SKM-1 treated with dmso at 0.1 percent for 144 hours (cell line): ENCODE measurements around the gene DENND1A.
"Not testable (repeated sequence)": the region's sequence is repeated elsewhere in the genome, so short reads cannot be mapped to it uniquely, and the experiment has no call there.

ENCODE experiments used
- DNase-seq: peaks from one replicate; lab custom pipeline; 2025; ENCODE audit not compliant: unreplicated experiment; lab: John Stamatoyannopoulos, UW

The DENND1A gene

DNA sequence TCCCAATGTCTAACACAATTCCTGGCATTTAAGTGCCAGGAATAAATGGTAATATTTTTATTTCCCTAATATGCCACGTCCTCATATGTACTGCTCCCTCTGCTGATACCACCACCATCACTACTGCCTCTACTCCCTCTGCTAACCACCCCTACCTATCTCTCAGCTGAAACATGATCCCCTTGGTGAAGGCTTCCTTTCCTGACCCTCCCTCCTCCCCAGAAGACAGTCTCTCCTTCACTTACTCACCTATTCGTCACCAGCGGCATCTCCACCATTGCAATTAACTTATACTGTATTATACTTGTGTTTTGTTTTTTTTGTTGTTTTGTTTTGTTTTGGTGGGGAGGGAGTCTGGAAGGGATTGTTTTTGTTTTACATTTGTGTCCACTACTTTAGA, 4.8 kb downstream of the DENND1A start:
- DNase-seq: no peak

GRCh38 chr9:123924727-123925126, 5.2 kb downstream of the DENND1A start:
- no peak for DNase-seq

DNA sequence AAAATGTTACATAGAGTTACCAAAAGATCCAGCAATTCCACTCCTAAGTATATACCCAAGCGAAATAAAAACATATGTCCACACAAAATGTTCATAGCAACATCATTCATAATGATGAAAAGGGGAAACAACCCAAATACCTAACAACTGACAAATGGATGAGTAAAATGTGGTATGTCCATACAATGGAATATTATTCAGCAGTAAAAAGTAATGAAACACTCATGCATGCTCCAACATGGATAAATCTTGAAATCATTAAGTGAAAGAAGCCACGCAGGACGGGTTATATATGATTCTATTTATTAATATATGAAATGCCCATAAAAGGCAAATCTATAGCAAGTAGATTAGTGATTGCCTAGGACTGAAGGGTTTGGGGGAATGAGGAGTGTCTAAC, 6.0 kb downstream of the DENND1A start:
- no peak for DNase-seq

GRCh38 chr9:123923377-123923776, 6.5 kb downstream of the DENND1A start:
- DNase-seq: no peak

- DNase-seq: no peak
These were observed 7.0 kb downstream of the DENND1A start for GRCh38 chr9:123922911-123923310.

DNA sequence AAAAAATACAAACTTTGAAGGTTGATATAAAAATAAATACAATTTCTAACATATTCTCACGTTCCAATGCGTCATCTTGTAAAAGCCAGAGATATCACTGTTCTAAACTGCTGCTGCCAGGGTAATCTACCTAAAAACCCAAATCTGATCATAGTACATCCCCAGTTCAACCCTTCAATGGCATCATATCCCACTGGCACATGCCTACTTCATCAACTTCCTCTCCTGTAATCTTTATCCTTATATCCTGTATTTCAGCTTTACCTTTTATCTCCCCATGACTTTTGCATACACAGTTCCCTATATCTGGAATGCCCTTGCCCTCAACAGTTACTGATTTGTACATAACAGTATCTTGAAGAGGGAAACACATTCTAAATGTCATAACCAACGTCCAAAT, 7.5 kb downstream of the DENND1A start:
- DNase-seq: no peak

DNA sequence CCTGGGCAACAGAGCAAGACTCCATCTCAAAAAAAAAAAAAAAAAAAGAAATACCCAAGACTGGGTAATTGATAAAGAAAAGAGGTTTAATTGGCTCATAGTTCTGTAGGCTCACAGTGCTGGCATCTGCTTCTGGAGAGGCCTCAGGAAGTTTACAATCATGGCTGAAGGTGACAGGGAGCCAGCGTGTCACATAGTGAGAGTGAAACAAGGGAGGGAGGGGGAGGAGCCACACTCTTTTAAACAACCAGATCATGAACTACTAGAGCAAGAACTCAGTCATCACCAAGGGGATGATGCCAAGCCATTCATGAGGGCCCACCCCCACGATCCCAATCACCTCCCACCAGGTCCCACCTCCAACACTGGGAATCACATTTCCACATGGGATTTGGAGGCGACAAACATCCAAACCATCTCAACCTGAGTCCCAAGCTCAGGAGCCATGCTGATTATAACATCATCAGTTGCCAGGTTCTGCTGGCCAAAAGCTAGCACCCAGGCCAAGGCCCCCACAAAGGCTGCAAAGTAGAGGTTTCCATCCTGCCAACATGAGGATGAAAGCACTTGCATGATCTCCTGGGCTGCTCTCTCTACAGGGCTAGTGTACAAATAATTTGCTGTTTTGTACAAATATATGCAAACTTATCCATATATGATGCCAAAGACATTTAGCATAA, 15.3 kb downstream of the DENND1A start:
- DNase-seq: no peak

- DNase-seq: no peak
These were observed 17.6 kb downstream of the DENND1A start for GRCh38 chr9:123912167-123912897.

DNA sequence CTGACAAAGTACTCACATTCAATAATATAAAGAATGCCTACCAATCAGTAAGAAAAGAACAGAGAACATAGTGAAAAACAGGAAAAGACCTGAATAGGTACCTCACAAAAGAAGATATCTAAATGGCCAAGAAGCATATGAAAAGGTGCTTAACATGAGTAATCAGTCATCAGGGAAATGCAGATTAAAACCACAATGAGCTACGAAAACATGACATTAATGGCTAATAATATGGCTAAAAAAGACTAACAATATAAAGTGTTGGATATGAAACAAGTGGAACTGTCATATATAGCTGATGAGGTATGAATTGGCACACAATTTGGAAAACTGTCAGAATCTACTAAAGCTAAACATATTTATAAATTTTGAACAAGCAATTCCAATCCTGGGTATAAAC, 18.9 kb downstream of the DENND1A start:
- DNase-seq: no peak

DNA sequence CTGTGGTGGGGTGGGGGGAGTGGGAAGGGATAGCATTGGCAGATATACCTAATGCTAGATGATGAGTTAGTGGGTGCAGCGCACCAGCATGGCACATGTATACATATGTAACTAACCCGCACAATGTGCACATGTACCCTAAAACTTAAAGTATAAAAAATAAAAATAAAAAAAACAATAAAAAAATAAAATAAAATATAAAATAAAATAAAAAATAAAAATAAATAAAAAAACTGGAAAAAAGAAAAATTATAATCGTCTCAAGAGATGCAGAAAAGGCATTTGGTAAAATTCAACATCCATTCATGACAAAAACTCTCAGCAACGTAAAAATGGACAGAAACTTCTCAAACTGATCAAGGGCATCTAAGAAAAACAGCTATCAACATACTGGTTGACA, 20.7 kb downstream of the DENND1A start:
- not testable (repeated sequence) for DNase-seq

DNA sequence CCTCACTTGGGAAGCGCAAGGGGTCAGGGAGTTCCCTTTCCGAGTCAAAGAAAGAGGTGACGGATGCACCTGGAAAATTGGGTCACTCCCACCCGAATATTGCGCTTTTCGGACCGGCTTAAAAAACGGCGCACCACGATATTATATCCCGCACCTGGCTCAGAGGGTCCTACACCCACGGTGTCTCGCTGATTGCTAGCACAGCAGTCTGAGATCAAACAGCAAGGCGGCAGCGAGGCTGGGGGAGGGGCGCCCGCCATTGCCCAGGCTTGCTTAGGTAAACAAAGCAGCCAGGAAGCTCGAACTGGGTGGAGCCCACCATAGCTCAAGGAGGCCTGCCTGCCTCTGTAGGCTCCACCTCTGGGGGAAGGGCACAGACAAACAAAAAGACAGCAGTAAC, 26.4 kb downstream of the DENND1A start:
- not testable (repeated sequence) for DNase-seq

- no peak for DNase-seq
These were observed 35.1 kb downstream of the DENND1A start for GRCh38 chr9:123894822-123895221.

DNA sequence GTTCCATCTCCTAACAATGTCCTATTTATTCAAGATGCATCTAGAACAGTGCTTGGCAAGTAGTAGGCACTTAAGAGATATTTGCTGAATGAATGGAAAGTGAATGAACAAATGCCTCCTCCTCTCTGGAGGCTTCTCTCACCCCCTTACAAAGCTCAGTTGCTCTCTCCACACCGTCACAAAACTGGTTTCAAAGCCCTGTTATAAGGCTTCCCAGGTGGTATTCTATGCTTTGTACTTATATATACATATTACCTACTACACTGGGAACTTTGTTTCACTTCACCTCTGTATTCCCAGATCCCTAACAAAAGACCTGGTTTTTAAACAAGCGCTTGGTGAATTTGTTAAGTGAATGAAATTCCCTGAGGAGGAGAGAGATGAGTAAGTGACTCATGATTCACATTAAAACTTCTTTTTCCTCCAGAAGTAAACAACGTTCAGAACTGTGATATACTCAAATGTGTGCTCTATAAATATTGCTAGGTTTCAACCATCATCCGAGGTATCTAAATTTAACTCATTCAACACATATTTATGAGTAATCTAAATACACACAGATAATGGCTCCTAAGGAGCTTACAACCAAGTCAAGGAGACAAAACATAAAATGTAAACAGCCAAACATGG, 36.0 kb downstream of the DENND1A start:
- no peak for DNase-seq

DNA sequence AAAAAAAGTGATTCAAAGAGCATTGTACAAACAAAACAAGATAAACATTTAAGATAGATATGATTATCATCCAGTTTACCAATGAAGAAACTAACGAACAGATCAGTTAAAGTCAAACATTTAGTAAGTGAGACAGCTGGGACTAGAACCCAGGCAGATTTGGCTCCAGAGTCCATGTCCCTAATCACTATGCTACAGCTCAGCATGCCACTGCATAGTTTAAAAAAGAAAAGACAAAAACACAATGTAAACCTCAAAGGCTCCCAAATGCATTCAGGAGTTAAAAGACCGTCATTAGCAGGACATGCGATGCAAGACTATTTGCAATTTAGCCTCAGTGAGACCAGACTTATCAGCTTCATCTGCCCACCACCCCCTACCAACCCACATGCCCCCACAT, 36.8 kb downstream of the DENND1A start:
- DNase-seq: no peak

DNA sequence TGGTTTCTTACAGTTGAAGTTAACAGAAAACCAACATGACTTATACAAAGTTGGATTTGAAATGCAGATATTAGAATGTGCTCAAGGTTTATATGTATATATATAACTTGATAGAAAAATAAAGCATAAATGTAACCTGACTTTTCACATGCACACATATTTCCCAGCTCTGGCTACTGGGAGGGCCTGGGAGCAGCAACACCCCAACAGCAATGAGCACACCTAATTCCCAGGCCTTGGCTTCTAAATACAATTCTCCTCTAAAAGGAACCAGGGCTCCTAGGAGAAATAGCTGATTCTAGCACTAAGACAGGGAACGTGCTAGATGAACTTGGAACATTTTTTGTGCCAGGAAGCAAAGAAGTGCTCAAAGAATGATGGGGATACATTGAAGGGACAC, 42.1 kb downstream of the DENND1A start:
- no peak for DNase-seq

GRCh38 chr9:123885834-123886233, 44.1 kb downstream of the DENND1A start:
- not testable (repeated sequence) for DNase-seq

DNA sequence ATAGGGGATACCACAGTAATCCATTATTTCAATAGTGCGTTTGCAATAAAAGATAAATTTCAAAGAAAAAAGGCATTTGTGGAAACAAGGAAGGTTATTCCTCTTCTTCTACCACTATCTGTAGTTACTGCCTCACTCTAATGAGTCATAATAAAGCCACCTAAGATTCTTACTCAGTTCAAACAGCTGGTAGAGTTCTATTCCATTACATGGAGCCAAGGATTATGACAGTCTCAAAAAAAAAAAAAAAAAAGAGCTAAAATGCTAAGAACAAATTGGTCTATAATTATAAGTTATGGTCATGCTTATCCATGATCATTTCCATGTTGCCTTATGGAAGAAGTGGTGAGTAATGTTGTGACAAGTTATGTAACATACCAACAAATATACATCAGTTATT, 46.3 kb downstream of the DENND1A start:
- no peak for DNase-seq

DNA sequence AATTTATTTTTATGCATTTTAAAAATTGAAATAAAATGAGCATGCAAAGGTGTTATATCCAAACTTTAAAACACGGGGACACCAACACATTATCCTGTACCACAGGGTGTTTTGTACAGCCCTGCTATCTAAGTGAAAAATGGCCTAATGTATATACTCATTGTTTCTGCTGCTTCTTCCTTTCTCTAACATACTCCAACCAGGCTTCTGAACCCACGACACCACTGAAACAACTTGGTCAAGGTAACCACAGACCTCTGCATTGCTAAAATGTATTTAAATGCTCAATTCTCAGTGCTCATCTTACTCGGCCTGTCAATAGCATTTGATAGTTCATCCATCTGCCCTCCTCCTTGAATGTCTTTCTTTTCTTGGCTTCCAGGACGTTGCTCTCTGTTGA, 48.3 kb downstream of the DENND1A start:
- DNase-seq: no peak

- no peak for DNase-seq
These were observed 49.5 kb downstream of the DENND1A start for GRCh38 chr9:123880420-123880819.

DNA sequence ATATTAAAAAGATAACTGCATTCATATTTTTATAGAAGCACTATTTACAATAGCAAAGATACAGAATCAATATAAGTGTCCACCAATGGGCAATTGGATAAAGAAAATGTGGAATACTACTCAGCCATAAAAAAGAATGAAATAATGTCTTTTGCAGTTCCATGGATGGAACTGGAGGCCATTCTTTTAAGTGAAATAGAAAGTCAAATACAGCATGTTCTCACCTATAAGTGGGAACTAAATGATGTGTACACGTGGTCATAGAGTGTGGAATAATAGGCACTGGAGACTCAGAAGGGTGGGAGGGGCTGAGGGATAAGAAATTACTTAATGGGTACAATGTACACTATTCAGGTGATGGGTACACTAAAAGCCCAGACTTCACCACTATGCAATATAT, 53.2 kb downstream of the DENND1A start:
- DNase-seq: no peak

DNA sequence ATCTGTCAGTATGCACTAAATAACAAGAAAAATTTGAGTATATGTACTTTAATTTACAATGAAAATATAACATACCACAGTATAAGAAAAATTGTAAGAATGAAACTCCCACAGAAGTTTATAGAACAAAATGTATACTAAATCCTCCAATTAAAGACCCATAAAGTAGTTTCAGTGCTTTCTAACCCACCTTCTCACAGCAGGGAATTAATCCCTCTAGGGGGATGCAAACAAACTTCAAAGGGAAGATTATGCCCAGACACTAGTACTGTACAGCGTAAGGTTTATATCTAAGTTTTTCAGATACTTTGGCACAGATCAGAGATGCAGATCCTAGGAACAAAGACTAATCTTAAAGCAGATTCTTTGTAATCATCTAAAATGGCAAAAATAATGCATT, 57.2 kb downstream of the DENND1A start:
- DNase-seq: no peak

DNA sequence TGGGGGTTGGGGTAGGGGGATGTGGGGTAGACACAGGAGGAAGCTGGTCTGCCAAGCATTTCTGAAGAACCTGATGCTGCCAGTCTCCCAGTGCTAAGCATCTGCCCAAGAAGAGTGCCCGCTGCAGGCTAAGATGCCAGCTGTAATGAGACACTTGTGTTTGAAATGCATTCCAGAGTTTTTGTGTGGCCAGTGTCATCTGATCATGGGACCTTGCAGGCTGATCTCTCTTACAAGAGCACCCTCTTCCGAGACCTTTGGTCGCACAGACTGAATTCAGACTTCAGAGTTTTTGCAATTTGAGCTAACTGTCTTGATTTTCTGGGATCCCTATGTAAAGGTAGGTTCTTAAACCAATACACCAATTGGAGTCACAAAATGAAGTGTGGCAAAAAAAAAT, 58.1 kb downstream of the DENND1A start:
- no peak for DNase-seq
